ENCODE data around the gene TSPEAR. TPM values are rescaled to one million over a fixed set of nuclear protein-coding genes. Genes with fewer than 3 reads are reported as not detected.
"Not testable (repeated sequence)": the region's sequence is repeated elsewhere in the genome, so short reads cannot be mapped to it uniquely, and the experiment has no call there.

The TSPEAR gene
- total RNA-seq, 1 donor from 2014 or later: not detected

- H3K27me3 Mint-ChIP-seq: no peaks in the 10 kb centered on the region
- H3K27ac Mint-ChIP-seq: no peak overlapping the region
- no peak overlapping the region for H3K4me3 Mint-ChIP-seq (ENCODE audit: low read depth)
- no peaks in the 10 kb centered on the region for H3K36me3 Mint-ChIP-seq (ENCODE audit: insufficient read depth)
- no peak for DNase-seq (ENCODE audit: low spot score, unreplicated experiment)
- H3K4me1 Mint-ChIP-seq (ENCODE audit: low read depth): peaks cover 7% of the 10 kb centered on the region
- peaks cover 4% of the 10 kb centered on the region for H3K9me3 Mint-ChIP-seq (ENCODE audit: low read depth)
- no peak for TF ChIP-seq CTCF (IDR thresholded peaks at IDR 0.05; ENCODE audit: unreplicated experiment)
Measured at GRCh38 chr21:44593598-44594405, 117.6 kb downstream of the TSPEAR start.

GRCh38 chr21:44592446-44593311, 118.7 kb downstream of the TSPEAR start, which contains the start of gene KRTAP10-6:
Gene KRTAP10-6 (minus strand): TSS chr21:44592505. CDS start chr21:44592484, 21 bp downstream.
- no peak for DNase-seq (ENCODE audit: low spot score, unreplicated experiment)
- Mint-ChIP-seq H3K4me1 (ENCODE audit: low read depth) (peaks cover 7% of the 10 kb centered on the region), H3K9me3 (ENCODE audit: low read depth) (no peaks in the 10 kb centered on the region), H3K27me3 (no peaks in the 10 kb centered on the region), H3K4me3 (ENCODE audit: low read depth) (no peak within 1 kb of the TSS), H3K36me3 (ENCODE audit: insufficient read depth) (no peaks in the 10 kb centered on the region), H3K27ac (no peak within 1 kb of the TSS)
- no peak for TF ChIP-seq CTCF (IDR thresholded peaks at IDR 0.05; ENCODE audit: unreplicated experiment)

DNA sequence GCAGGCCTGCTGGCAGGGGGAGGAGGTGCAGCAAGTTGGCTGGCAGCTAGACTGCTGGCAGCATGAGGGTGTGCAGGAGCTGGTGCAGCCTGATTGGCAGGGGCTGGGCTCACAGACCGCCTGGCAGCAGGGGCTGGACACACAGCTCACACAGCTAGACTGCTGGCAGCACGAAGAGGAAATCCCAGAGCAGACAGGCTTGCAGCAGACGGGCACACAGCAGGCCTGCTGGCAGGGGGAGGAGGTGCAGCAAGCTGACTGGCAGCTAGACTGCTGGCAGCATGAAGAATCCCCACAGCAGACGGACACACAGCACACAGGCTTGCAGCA, 119.6 kb downstream of the TSPEAR start:
- not testable (repeated sequence) for H3K27ac Mint-ChIP-seq; DNase-seq (ENCODE audit: low spot score, unreplicated experiment); H3K4me1 Mint-ChIP-seq (ENCODE audit: low read depth); H3K9me3 Mint-ChIP-seq (ENCODE audit: low read depth); H3K36me3 Mint-ChIP-seq (ENCODE audit: insufficient read depth); H3K27me3 Mint-ChIP-seq; H3K4me3 Mint-ChIP-seq (ENCODE audit: low read depth)

- H3K9me3 Mint-ChIP-seq (ENCODE audit: low read depth): peaks cover 12% of the 10 kb centered on the region
- not testable (repeated sequence) for H3K4me3 Mint-ChIP-seq (ENCODE audit: low read depth); H3K27me3 Mint-ChIP-seq; H3K4me1 Mint-ChIP-seq (ENCODE audit: low read depth); DNase-seq (ENCODE audit: low spot score, unreplicated experiment); H3K36me3 Mint-ChIP-seq (ENCODE audit: insufficient read depth); H3K27ac Mint-ChIP-seq
Measured at GRCh38 chr21:44590897-44591800, 120.2 kb downstream of the TSPEAR start.

DNA sequence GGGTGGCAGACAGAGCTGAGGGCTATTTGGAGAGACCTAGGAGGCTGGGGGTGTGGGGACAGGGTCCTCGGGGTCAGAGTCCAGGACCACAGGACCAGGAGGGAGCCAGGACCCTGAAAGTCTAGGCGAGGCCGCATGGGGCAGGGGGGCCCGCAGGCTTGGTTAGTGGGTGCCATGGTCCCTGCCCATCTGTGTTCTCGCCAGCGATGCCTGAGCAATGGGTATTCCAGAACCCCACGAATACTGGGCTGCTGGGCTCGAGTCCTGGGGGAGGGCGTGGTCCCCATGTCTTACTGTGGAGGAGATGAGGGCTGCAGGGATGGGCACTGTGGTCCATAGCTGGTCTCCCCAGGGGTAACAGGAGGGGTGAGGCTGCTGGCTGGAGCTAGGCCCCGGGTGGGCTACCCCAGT, 121.1 kb downstream of the TSPEAR start:
- no peak overlapping the region for H3K27ac Mint-ChIP-seq
- peaks cover 12% of the 10 kb centered on the region for H3K9me3 Mint-ChIP-seq (ENCODE audit: low read depth)
- TF ChIP-seq CTCF (IDR thresholded peaks at IDR 0.05; ENCODE audit: unreplicated experiment): no peak
- H3K36me3 Mint-ChIP-seq (ENCODE audit: insufficient read depth): no peaks in the 10 kb centered on the region
- H3K4me1 Mint-ChIP-seq (ENCODE audit: low read depth): peaks cover 7% of the 10 kb centered on the region
- H3K27me3 Mint-ChIP-seq: peaks cover 6% of the 10 kb centered on the region
- H3K4me3 Mint-ChIP-seq (ENCODE audit: low read depth): no peak overlapping the region
- no peak for DNase-seq (ENCODE audit: low spot score, unreplicated experiment)
